ENCODE results near the gene GGN.
"Not testable (repeated sequence)": the region's sequence is repeated elsewhere in the genome, so short reads cannot be mapped to it uniquely, and the experiment has no call there.

GRCh38 chr19:38339011-38339410 lies 48.8 kb downstream of the GGN start:
- TF ChIP-seq, protein P1, sequence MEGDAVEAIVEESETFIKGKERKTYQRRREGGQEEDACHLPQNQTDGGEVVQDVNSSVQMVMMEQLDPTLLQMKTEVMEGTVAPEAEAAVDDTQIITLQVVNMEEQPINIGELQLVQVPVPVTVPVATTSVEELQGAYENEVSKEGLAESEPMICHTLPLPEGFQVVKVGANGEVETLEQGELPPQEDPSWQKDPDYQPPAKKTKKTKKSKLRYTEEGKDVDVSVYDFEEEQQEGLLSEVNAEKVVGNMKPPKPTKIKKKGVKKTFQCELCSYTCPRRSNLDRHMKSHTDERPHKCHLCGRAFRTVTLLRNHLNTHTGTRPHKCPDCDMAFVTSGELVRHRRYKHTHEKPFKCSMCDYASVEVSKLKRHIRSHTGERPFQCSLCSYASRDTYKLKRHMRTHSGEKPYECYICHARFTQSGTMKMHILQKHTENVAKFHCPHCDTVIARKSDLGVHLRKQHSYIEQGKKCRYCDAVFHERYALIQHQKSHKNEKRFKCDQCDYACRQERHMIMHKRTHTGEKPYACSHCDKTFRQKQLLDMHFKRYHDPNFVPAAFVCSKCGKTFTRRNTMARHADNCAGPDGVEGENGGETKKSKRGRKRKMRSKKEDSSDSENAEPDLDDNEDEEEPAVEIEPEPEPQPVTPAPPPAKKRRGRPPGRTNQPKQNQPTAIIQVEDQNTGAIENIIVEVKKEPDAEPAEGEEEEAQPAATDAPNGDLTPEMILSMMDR (IDR thresholded peaks at IDR 0.05; ENCODE audit: insufficient read depth, low read length) = not testable (repeated sequence)
- TF ChIP-seq, protein P2, sequence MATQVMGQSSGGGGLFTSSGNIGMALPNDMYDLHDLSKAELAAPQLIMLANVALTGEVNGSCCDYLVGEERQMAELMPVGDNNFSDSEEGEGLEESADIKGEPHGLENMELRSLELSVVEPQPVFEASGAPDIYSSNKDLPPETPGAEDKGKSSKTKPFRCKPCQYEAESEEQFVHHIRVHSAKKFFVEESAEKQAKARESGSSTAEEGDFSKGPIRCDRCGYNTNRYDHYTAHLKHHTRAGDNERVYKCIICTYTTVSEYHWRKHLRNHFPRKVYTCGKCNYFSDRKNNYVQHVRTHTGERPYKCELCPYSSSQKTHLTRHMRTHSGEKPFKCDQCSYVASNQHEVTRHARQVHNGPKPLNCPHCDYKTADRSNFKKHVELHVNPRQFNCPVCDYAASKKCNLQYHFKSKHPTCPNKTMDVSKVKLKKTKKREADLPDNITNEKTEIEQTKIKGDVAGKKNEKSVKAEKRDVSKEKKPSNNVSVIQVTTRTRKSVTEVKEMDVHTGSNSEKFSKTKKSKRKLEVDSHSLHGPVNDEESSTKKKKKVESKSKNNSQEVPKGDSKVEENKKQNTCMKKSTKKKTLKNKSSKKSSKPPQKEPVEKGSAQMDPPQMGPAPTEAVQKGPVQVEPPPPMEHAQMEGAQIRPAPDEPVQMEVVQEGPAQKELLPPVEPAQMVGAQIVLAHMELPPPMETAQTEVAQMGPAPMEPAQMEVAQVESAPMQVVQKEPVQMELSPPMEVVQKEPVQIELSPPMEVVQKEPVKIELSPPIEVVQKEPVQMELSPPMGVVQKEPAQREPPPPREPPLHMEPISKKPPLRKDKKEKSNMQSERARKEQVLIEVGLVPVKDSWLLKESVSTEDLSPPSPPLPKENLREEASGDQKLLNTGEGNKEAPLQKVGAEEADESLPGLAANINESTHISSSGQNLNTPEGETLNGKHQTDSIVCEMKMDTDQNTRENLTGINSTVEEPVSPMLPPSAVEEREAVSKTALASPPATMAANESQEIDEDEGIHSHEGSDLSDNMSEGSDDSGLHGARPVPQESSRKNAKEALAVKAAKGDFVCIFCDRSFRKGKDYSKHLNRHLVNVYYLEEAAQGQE (IDR thresholded peaks at IDR 0.05; ENCODE audit: insufficient replicate concordance, low read depth) = not testable (repeated sequence)
- TF ChIP-seq POLR2AphosphoS5, GABPA (IDR thresholded peaks at IDR 0.05; ENCODE audit: low read depth): not testable (repeated sequence)
